ENCODE results near the gene CCDC178. TPM values are rescaled to one million over a fixed set of nuclear protein-coding genes. Genes with fewer than 3 reads are reported as not detected.
"Not testable (repeated sequence)": the region's sequence is repeated elsewhere in the genome, so short reads cannot be mapped to it uniquely, and the experiment has no call there.

Gene CCDC178
- total RNA-seq, 1 donor from 2014 or later, result not detected

- H3K4me3 Mint-ChIP-seq (ENCODE audit: unreplicated experiment), result no peak overlapping the region
- no peak overlapping the region for H3K27ac Mint-ChIP-seq (ENCODE audit: unreplicated experiment)
- TF ChIP-seq CTCF (IDR thresholded peaks at IDR 0.05), result no peak
- no peak for DNase-seq (ENCODE audit: low spot score)
- peaks cover 2% of the 10 kb centered on the region for H3K27me3 Mint-ChIP-seq (ENCODE audit: low read depth)
- H3K36me3 Mint-ChIP-seq (ENCODE audit: low read depth), result peaks cover 2% of the 10 kb centered on the region
- peaks cover 17% of the 10 kb centered on the region for H3K9me3 Mint-ChIP-seq (ENCODE audit: low read depth)
- H3K4me1 Mint-ChIP-seq (ENCODE audit: low read depth), result no peaks in the 10 kb centered on the region
Observed at GRCh38 chr18:33421225-33421624, 19.3 kb downstream of the CCDC178 start.

- H3K9me3 Mint-ChIP-seq (ENCODE audit: low read depth), result no peaks in the 10 kb centered on the region
- no peaks in the 10 kb centered on the region for H3K4me1 Mint-ChIP-seq (ENCODE audit: low read depth)
- no peak overlapping the region for H3K27ac Mint-ChIP-seq (ENCODE audit: unreplicated experiment)
- no peak for DNase-seq (ENCODE audit: low spot score)
- peaks cover 8% of the 10 kb centered on the region for H3K27me3 Mint-ChIP-seq (ENCODE audit: low read depth)
- no peak overlapping the region for H3K4me3 Mint-ChIP-seq (ENCODE audit: unreplicated experiment)
- H3K36me3 Mint-ChIP-seq (ENCODE audit: low read depth), result no peaks in the 10 kb centered on the region
- peak; percentile 73 for TF ChIP-seq CTCF (IDR thresholded peaks at IDR 0.05)
Observed at GRCh38 chr18:33404244-33404873, 36.2 kb downstream of the CCDC178 start.

GRCh38 chr18:33398939-33399338 lies 41.6 kb downstream of the CCDC178 start:
- not testable (repeated sequence) for H3K27ac Mint-ChIP-seq (ENCODE audit: unreplicated experiment); H3K4me3 Mint-ChIP-seq (ENCODE audit: unreplicated experiment); H3K36me3 Mint-ChIP-seq (ENCODE audit: low read depth); H3K4me1 Mint-ChIP-seq (ENCODE audit: low read depth); H3K27me3 Mint-ChIP-seq (ENCODE audit: low read depth); H3K9me3 Mint-ChIP-seq (ENCODE audit: low read depth); DNase-seq (ENCODE audit: low spot score)

- H3K9me3 Mint-ChIP-seq (ENCODE audit: low read depth), result no peaks in the 10 kb centered on the region
- H3K36me3 Mint-ChIP-seq (ENCODE audit: low read depth), result peaks cover 2% of the 10 kb centered on the region
- H3K4me1 Mint-ChIP-seq (ENCODE audit: low read depth), result no peaks in the 10 kb centered on the region
- TF ChIP-seq CTCF (IDR thresholded peaks at IDR 0.05), result no peak
- no peak for DNase-seq (ENCODE audit: low spot score)
- no peak overlapping the region for H3K27ac Mint-ChIP-seq (ENCODE audit: unreplicated experiment)
- H3K4me3 Mint-ChIP-seq (ENCODE audit: unreplicated experiment), result no peak overlapping the region
- peaks cover 11% of the 10 kb centered on the region for H3K27me3 Mint-ChIP-seq (ENCODE audit: low read depth)
Observed at GRCh38 chr18:33375829-33376228, 64.7 kb downstream of the CCDC178 start.

- Mint-ChIP-seq H3K36me3 (ENCODE audit: low read depth) (no peaks in the 10 kb centered on the region), H3K27me3 (ENCODE audit: low read depth) (peaks cover 9% of the 10 kb centered on the region), H3K4me3 (ENCODE audit: unreplicated experiment) (no peak overlapping the region), H3K4me1 (ENCODE audit: low read depth) (no peaks in the 10 kb centered on the region), H3K9me3 (ENCODE audit: low read depth) (no peaks in the 10 kb centered on the region), H3K27ac (ENCODE audit: unreplicated experiment) (no peak overlapping the region)
- no peak for DNase-seq (ENCODE audit: low spot score)
- TF ChIP-seq CTCF (IDR thresholded peaks at IDR 0.05), result no peak
Observed at GRCh38 chr18:33372442-33372841, 68.1 kb downstream of the CCDC178 start.
